M059J (cell line): ENCODE data around the gene SLC22A12. TPM values are rescaled to one million over a fixed set of nuclear protein-coding genes. Genes with fewer than 3 reads are reported as not detected.
"Not testable (repeated sequence)": the region's sequence is repeated elsewhere in the genome, so short reads cannot be mapped to it uniquely, and the experiment has no call there.

ENCODE experiments used
- DNase-seq: peaks from one replicate; pipeline ENCODE4 v3.0.0-alpha.2; 2012; ENCODE audit warnings: low read depth
- total RNA-seq: library from RNA; depleted of rRNA; stranded (reverse); fragments of >200 nt; shearing (Covaris generic); gene quantifications from 2 replicates; pipeline ENCODE4 v1.2.3, GENCODE V29; 2014

The SLC22A12 gene
- total RNA-seq, 1 experiment from 2014 or later, result not detected

DNA sequence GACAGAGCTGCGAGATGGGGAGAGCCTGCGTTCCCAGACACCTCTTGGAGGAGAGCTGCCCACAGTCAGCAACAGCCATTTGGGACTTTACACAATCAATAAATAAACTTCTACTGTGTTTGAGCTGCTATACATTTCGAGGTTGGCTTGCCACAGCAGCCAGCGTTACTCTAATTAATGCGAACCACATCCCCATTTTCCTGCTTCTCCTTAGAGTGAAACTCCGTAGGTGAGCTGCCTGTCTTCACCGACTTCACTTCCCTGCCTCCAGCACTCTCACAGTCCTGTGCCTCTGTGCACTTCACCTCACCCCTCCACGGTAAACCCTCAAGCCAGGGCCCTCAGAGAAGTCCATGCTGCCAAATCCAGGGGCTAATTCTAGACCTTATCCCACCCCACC is 5.9 kb upstream of the SLC22A12 start:
- DNase-seq, result no peak

DNA sequence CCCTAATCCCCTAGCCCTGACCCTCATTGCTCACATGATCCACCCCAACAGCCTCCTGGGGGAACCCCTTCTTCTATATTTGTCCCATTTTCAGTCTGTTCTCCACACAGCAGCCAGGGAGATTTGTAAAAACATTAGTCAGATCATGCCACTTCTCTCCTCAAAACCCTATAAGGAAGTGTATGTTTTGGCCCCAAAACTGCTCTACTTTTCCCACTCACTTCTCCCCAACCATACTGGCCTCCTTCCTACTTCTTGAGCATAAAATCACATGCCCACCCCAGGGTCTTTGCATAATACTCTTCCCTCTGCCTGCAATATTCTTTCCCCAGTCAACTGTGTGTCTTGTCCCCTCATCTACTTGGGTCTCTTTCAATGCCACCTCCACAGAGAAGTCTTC is 4.7 kb upstream of the SLC22A12 start:
- DNase-seq, result no peak

DNA sequence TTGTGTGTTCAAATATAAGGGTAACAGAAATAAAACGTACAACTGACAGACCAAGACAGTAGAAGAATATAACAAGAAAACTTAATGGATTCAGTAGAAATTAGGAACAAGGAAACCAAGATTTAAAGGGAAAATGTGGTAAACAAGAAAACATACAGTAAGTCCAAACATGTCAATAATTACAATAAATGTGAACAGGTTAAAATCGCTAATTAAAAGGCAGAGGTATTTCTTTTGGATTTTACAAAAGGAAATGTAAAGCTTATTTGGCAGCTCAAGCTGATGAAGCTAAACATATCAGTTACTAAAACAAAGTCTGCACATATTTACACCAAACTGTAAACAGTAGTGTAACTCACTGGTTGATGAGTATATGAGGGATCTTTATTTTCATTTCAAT is 2.3 kb upstream of the SLC22A12 start:
- no peak for DNase-seq

DNA sequence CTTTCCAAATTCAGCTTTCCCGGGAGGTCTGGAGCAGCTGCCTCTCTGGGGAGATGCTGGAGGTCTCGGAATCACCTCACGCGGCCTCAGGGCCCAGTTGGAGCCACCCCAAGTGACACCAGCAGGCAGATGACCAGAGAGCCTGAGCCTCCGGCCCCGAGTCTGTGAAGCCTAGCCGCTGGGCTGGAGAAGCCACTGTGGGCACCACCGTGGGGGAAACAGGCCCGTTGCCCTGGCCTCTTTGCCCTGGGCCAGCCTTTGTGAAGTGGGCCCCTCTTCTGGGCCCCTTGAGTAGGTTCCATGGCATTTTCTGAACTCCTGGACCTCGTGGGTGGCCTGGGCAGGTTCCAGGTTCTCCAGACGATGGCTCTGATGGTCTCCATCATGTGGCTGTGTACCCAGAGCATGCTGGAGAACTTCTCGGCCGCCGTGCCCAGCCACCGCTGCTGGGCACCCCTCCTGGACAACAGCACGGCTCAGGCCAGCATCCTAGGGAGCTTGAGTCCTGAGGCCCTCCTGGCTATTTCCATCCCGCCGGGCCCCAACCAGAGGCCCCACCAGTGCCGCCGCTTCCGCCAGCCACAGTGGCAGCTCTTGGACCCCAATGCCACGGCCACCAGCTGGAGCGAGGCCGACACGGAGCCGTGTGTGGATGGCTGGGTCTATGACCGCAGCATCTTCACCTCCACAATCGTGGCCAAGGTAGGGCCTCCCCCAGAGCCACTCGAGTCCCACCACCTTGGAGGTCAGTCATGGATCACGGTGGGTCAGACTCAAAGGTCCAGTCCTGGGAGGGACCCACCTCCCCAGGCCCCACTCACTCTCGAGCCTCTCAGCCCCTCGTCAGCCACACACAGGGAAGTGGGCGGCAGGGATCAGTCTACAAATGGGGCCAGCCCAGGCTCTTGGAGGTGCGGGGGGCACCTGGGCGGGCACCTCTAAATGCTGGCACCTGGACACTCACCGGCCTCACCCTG is 525 bp downstream of the SLC22A12 start:
- no peak for DNase-seq

DNA sequence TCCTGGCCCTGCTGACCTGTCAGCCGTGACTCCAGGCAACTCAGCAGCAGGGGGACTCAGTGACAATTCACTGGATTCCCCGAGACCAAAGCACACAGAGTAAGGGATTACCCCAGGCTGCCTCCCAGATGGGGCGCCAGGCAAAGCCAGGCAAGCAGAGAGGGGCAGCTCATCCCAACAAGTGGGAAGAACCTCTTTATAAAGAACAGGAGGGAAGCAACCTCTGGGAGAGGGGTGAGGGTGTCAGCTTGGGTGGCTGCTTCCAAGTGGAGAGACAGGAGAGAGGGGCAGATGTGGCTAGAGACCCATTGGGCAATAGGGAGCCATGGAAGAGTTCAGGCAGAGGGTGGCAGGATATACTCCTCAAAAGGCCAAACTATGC is 1.2 kb downstream of the SLC22A12 start:
- no peak for DNase-seq

DNA sequence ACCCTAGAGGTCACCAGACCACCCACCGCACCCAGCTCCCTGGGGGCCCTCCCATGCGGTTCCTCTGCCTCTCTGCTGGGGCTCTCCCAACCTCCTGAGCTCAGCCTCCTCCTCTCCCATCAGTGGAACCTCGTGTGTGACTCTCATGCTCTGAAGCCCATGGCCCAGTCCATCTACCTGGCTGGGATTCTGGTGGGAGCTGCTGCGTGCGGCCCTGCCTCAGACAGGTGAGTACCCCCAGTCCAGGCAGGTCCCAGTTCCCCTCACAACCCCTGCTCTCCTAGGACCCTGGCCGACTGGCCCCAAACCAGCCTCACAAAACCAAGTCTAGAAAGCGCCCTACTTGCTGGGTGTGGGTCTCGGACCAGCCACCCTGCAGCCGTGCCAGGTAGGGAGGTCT is 1.6 kb downstream of the SLC22A12 start:
- no peak for DNase-seq

DNA sequence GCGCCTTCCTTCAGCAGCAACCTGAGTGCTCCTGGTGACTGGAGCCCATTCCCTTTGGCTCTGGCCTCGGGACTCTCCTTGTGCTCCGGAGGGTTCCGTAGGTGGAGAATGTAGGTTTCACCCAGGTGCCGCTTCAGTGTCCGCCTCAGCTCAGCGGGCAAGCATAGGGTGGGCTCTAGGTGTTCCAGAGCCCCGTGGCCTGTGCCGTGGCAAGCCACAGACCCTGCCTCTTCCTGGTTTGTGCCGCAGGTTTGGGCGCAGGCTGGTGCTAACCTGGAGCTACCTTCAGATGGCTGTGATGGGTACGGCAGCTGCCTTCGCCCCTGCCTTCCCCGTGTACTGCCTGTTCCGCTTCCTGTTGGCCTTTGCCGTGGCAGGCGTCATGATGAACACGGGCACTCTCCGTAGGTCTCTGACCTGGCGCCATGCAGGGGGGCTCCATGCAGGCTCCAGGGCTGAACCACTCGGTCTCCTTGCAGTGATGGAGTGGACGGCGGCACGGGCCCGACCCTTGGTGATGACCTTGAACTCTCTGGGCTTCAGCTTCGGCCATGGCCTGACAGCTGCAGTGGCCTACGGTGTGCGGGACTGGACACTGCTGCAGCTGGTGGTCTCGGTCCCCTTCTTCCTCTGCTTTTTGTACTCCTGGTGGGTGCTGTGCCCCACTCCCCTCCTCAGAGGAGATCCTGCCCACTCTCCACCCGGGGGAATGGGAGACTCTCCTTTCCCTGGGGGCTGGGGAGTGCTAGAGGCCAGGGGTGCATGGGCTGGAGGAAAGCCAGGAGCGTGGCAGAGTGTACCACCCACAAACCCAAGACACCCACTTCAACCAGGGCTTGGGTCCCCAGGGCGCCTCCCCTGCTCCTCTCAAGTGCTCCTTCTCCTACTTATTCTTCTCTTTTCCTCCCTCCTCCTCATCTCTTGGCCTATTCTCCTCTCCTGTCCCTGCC is 2.4 kb downstream of the SLC22A12 start:
- no peak for DNase-seq

DNA sequence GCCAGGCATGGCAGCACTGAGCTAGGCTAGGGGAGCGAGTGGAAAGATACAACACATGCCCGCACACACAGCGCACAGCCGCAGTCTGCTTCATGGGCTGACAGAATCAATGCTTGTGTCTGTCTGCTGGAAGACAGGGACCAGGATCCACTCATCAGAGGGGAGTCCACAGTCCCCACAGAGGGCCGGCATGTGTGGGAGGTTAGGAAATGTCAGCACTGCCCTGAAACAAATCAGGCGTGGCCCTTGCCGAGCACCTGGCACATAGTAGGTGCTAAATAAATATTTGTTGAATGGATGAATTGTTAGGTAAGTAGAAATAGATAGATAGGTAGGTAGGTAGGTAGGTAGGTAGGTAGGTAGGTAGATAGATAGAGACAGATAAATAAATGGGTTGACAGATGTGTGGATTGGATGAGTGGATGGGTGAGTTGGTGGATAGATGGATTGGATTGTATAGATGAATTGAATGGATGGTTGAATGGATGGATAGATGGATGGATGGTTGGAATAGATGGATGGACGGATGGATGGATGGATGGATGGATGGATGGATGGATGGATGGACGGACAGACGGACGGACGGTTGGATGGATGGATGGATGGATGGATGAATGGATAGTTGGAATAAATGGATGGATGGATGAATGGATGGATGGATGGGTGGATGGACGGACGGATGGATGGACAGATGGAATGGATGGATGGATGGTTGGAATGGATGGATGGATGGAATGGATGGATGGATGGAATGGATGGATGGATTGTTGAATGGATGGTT is 3.3 kb downstream of the SLC22A12 start:
- DNase-seq, result no peak

DNA sequence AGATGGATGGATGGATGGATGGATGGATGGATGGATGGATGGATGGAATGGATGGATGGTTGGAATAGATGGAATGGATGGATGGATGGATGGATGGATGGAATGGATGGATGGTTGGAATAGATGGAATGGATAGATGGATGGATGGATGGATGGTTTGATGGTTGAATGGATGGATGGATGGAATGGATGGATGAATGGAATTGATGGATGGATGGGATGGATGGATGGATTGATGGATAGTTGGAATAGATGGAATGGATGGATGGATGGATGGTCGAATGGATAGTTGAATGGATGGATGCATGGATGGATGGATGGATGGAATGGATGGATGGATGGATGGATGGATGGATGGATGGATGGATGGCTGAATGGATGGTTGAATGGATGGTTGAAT is 4.9 kb downstream of the SLC22A12 start:
- DNase-seq, result not testable (repeated sequence)

DNA sequence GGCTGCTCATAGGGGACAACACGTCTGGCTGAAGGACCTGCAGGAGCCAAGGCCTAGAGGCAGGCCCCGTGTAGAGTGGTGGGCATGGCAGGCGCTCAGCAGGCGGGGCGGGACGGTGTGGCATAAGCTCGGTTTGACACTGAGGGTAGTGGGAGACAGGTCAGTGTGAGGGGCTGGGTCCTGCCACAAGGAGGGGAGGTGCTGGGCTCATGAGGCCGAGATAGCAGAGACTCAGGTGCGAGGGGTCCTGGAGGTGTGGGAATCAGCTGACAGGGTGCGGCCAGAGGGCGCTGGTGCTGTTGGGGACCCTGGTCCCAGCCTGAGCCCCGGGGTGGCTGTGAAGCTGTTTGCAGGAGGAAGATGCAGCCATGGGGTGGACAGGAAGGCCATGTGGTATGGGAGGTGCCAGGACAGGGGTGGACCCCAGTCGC is 6.7 kb downstream of the SLC22A12 start:
- no peak for DNase-seq

DNA sequence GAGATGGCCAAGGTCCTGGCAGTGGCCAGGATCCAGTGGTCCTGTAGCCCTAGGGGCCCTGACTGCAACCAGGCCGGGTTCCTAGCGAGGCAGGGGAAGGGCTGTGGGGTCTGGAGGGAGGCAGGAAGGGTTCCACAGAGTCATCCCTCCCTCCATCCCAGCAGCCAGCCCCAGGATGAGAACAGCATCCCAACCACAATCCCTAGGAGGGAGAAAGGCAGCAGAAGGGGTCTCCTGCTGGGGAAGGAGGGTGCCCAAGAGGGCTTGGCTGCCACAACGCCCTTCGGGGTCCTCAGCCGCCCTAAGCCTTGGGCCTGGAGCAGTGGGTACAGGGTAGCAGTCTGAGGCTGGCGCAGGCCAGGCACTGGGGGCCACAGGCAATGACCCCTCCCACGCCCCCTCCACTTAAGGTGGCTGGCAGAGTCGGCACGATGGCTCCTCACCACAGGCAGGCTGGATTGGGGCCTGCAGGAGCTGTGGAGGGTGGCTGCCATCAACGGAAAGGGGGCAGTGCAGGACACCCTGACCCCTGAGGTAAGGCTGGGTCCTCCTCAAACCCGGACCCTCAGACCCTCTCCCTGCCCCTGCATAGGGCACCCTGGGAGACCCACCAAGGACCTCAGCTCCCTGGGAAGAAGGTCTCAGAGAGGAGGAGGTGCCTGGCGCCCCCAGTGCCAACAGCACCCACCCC is 7.2 kb downstream of the SLC22A12 start:
- DNase-seq, result no peak

DNA sequence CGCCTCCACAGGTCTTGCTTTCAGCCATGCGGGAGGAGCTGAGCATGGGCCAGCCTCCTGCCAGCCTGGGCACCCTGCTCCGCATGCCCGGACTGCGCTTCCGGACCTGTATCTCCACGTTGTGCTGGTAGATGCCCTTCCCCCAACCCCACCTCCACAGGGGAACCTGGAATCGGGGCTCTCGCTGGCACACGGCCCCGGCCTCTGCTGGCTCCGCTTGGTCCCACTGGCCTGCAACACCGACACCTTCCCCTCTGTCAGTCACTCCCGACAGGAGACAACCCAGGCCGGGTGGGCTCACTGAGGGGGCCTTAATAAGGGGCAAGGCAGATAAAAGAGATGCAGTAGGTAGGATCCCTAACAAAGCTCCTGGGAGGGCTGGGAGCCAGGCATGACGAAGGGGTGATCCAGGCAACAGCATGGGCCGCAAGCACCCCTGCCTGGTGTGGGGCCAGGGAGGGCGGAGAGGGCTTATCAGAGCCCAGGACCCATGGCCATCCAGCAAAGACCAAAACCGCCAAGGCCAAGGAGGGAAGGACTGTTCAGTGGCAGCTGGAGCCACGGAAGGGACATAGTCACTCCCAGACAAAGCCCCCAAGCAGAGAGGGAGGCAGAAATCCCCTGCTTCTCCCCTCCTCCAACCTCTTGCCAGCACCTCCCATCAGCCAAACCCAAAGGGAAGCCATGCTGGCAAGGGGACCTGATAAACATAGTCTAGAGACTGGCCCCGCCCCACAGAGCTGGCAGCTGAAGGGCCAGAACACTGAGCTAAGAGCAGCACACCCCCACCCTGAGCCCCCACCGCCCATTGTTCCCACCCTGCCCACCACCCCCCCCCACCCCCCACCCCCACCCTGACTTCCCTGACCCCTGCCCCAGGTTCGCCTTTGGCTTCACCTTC is 8.0 kb downstream of the SLC22A12 start:
- DNase-seq, result no peak

DNA sequence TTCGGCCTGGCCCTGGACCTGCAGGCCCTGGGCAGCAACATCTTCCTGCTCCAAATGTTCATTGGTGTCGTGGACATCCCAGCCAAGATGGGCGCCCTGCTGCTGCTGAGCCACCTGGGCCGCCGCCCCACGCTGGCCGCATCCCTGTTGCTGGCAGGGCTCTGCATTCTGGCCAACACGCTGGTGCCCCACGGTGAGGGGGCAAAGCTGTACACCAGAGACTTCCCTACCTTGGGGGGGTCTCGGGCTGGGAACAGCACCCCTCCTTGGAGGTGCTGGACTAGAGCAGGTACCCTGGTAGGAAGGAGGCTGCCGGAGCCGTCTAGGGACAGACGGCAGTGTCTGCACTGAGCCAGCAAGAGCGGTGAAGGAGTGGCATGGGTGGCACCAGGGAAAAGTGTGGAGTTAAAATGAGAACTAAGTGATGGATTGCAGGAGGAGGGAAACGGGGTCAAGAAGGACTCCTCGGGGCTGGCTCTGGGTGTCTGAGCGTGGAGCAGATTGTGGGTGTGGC is 8.7 kb downstream of the SLC22A12 start:
- DNase-seq, result no peak

DNA sequence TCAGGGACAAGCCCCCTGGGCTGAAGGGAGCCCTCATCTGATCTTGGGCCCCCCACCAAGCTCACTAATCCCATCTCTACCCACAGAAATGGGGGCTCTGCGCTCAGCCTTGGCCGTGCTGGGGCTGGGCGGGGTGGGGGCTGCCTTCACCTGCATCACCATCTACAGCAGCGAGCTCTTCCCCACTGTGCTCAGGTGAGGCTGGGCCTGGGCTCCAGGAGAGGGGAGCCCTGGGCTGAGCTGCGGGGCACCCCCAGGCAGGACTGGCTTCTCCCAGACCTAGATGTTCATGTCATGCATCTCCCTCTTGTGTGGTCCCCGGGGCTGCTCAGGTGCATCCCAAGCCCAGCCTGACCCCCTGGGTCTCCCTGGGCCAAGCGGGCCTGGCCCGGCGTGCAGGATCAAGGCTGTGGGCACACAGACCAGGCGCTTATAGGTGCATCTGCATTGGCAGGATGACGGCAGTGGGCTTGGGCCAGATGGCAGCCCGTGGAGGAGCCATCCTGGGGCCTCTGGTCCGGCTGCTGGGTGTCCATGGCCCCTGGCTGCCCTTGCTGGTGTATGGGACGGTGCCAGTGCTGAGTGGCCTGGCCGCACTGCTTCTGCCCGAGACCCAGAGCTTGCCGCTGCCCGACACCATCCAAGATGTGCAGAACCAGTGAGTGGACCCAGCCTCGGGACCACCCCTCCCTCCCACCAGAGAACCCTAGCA is 9.4 kb downstream of the SLC22A12 start:
- DNase-seq, result no peak

DNA sequence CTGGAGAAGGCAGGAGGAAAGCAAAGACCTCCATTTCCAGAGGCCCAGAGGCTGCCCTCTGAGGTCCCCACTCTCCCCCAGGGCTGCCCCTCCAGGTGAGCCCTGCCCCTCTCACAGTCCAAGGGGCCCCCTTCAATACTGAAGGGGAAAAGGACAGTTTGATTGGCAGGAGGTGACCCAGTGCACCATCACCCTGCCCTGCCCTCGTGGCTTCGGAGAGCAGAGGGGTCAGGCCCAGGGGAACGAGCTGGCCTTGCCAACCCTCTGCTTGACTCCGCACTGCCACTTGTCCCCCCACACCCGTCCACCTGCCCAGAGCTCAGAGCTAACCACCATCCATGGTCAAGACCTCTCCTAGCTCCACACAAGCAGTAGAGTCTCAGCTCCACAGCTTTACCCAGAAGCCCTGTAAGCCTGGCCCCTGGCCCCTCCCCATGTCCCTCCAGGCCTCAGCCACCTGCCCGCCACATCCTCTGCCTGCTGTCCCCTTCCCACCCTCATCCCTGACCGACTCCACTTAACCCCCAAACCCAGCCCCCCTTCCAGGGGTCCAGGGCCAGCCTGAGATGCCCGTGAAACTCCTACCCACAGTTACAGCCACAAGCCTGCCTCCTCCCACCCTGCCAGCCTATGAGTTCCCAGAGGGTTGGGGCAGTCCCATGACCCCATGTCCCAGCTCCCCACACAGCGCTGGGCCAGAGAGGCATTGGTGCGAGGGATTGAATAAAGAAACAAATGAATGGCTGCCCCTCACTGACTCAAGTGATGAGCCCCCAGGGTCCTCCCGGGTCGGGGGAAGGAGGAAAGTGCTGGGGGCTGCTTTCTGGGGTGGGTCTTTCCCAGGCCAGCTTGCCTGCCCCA is 10.8 kb downstream of the SLC22A12 start:
- DNase-seq, result no peak

DNA sequence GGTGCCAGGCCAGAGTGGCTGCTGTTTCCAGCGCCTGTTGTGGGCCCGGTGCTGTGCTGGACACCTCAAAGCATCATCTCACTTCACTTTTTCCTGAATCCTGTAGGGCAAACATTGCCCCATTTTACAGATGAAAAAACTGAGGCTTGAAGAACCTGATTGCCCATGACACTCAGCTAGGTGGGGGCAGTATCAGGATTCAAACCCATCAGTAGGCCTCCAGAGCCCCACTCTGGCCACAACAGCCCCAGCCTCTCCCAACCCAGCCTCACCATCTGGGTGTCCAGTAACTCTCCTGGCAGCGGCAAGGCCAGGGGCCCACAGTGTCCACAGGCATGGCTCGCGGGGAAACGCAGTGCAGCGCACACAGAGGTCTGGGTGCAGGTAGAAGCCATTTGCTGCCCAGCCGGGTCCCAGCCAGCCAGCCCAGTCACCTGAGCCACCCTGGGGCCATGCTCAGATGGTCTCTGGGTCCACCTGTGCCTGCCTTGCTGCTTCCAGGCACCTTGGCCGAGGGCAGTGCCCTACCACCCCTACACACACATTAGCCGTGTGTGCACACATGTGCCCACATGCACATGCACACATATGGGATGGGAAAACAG is 11.5 kb downstream of the SLC22A12 start:
- DNase-seq, result no peak

DNA sequence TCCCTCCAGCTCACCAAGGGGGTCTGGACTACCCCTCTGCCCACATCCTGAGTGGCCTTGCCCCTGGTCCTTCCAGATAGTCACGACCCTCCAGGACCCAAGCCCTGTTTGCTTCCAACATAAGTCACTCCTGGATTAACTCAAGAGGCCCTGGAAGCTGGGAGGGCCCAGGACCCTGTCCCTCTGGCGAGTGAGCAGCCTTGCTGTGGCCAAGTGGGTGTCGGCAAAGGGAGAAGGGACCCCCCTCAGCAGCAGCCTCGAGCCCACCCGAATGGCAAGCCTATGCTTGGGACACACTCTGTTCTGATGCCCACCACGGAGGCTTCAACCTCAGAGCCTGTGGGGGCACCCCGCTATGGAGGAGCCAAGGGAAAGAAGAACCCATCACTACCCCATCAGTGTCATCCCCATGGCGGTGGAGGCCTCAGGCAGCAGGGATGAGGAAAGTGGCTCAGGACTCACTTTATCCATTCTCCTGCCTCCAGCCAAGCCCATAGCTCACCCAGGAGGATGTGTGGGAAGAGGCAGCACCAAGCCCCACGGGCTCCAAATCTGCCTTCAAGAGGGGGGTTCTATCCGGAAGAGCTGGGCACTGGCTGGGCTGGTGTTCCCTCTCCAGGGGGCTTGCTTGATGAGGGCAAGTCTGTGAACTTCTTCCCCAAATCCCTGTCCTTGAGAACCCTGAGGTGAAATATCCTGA is 12.5 kb downstream of the SLC22A12 start:
- no peak for DNase-seq
